Body of pancreas (tissue), 4 donors: Measurements from ENCODE around the gene AUTS2. TPM values are rescaled to one million over a fixed set of nuclear protein-coding genes. Genes with fewer than 3 reads are reported as not detected.
"Not testable (repeated sequence)": the region's sequence is repeated elsewhere in the genome, so short reads cannot be mapped to it uniquely, and the experiment has no call there.

Source experiments
- ATAC-seq: fragments of 150-250 bp; one replicate; pipeline ENCODE4 v1.9.1; 2016
- DNase-seq, 4 donors: peaks; one replicate each; pipeline ENCODE4 v3.0.0-alpha.2; 2019
- H3K27ac ChIP-seq, 4 donors: fragments of 200-600 bp; sonication (generic); 1 replicate in 3 of 4; 2 replicates in 1 of 4; pipeline versions ENCODE4 v1.5.1 to v1.6.1; 2016 to 2019; ENCODE audit warnings: mild to moderate bottlenecking in 1 of 4, mixed read lengths in 1 of 4, moderate library complexity in 1 of 4
- H3K27me3 ChIP-seq, 2 donors: fragments of 200-600 bp; sonication (generic); one replicate each; pipeline ENCODE4 v1.6.0; 2016; ENCODE audit warnings: mild to moderate bottlenecking in 1 of 2
- H3K36me3 ChIP-seq, 2 donors: fragments of 200-600 bp; sonication (generic); replicated peaks in 1 of 2; 2 replicates each; pipeline ENCODE4 v1.5.1; 2016; ENCODE audit warnings: low read depth in 2 of 2; ENCODE audit not compliant: insufficient read depth in 1 of 2
- H3K4me1 ChIP-seq: fragments of 200-600 bp; sonication (generic); one replicate; pipeline ENCODE4 v1.6.0; 2016
- H3K4me3 ChIP-seq, 2 donors: fragments of 200-600 bp; sonication (generic); 1 replicate in 1 of 2; 2 replicates in 1 of 2; pipeline ENCODE4 v1.5.1; 2016 to 2019
- H3K9me3 ChIP-seq, 3 donors: fragments of 200-600 bp; sonication (generic); 1 replicate in 2 of 3; 2 replicates in 1 of 3; pipeline ENCODE4 v1.5.1; 2016
- POLR2A ChIP-seq, 3 donors: fragments of 450-650 bp; IDR thresholded peaks; one replicate each; pipeline ENCODE4 v1.6.1; 2016; ENCODE audit warnings: antibody characterized with exemption in 3 of 3, mild to moderate bottlenecking in 2 of 3
- WGBS, 2 donors: methylation state at CpG; one replicate each; pipeline ENCODE4 v1.1.5; 2017; 5-methylcytosine and 5-hydroxymethylcytosine counted together
- intact Hi-C: fragments of 100-400 bp; cut with DNase I; formaldehyde crosslinking; loops from one replicate; pipeline ENCODE4 v1.15.1; 2023
- total RNA-seq, 2 donors: library from RNA; depleted of rRNA; stranded (reverse); fragments of >200 nt; gene quantifications; one replicate each; pipeline ENCODE4 v1.1.0, GENCODE V29; 2016
- TF ChIP-seq, protein P1 (sequence below), 7 experiments: fragments of 450-650 bp in 4 of 7; fragments of 200-600 bp in 3 of 7; sonication (generic) in 3 of 7; IDR thresholded peaks; one replicate each; pipeline ENCODE4 v1.5.1; 2016 to 2019; ENCODE audit warnings: antibody characterized with exemption in 7 of 7

Gene AUTS2
- total RNA-seq, 2 donors from 2014 or later = 11.7 to 18.5 TPM

DNA sequence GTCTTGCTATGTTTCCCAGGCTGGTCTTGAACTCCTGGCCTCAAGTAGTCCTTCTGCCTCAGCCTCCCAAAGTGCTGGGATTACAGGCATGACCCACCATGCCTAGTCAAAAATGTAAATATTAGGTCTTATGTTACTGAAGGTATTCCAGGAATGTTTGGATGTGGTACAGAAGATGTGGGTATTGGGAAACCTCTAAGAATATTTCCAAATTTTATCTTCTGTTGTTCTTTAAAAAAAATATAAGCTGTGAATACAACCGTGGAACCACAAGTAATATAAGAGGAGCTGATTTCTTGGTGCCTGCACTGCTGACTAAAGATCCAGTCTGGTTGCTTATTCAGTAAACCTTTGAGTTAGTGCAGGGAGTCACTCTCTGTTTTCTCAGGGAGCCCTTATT, 178.3 kb downstream of the AUTS2 start:
- intact Hi-C loops = no loop called here
- no peaks in the 10 kb centered on the region for H3K36me3 ChIP-seq
- WGBS, 2 donors = 73 to 82% methylated on average over 1 of the region's 1 CpG
- no peak overlapping the region for H3K27ac ChIP-seq
- ATAC-seq (no peak), DNase-seq (no peak)
- no peaks in the 10 kb centered on the region for H3K4me1 ChIP-seq
- H3K9me3 ChIP-seq = no peaks in the 10 kb centered on the region
- H3K27me3 ChIP-seq = no peaks in the 10 kb centered on the region
- no peak overlapping the region for H3K4me3 ChIP-seq
- TF ChIP-seq POLR2A (IDR thresholded peaks at IDR 0.05) = no peak
- TF ChIP-seq, protein P1, sequence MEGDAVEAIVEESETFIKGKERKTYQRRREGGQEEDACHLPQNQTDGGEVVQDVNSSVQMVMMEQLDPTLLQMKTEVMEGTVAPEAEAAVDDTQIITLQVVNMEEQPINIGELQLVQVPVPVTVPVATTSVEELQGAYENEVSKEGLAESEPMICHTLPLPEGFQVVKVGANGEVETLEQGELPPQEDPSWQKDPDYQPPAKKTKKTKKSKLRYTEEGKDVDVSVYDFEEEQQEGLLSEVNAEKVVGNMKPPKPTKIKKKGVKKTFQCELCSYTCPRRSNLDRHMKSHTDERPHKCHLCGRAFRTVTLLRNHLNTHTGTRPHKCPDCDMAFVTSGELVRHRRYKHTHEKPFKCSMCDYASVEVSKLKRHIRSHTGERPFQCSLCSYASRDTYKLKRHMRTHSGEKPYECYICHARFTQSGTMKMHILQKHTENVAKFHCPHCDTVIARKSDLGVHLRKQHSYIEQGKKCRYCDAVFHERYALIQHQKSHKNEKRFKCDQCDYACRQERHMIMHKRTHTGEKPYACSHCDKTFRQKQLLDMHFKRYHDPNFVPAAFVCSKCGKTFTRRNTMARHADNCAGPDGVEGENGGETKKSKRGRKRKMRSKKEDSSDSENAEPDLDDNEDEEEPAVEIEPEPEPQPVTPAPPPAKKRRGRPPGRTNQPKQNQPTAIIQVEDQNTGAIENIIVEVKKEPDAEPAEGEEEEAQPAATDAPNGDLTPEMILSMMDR (IDR thresholded peaks at IDR 0.05) = no peak

DNA sequence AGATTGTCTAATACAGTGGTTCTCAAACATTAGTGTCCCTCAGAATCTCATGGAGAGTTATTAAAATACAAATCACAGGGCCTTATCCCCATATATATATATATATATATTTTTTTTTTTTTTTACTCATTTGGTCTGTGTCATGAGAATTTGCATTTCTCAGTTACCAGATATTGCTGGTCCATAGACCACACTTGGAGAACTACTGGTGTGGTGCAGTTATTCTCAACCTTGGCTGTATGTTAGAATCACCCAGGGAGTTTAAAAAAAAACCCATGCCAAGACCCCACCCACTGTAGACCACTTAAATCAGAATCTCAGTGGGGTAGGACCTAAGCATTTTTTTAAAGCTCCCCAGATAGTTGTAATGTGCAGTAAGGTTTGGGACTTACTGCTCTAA, 179.9 kb downstream of the AUTS2 start:
- DNase-seq (no peak), ATAC-seq (no peak)
- Histone ChIP-seq H3K4me3 (no peak overlapping the region), H3K27me3 (no peaks in the 10 kb centered on the region), H3K9me3 (no peaks in the 10 kb centered on the region), H3K36me3 (no peaks in the 10 kb centered on the region), H3K27ac (no peak overlapping the region), H3K4me1 (no peaks in the 10 kb centered on the region)
- intact Hi-C loops = no loop called here
- TF ChIP-seq, protein P1 (IDR thresholded peaks at IDR 0.05) = no peak
- no peak for TF ChIP-seq POLR2A (IDR thresholded peaks at IDR 0.05)

DNA sequence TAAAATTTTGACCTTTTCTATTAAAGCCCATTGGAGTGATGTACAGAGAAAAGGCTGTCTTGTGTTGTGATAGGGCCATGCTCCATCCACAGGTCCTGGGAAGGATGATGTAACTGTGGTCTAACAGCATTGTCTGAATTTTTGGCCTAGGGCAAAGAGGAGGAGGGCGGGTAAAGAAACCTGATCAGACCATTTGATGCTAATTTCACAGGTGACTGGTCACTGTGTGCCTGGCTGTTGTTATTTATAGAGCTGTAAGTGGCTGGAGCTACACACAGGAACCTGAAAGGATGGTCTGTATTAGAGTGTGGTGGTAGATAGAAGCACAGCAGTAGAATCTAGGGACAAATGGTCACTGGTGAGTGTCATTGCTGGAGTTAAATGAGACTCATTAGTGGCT, 182.1 kb downstream of the AUTS2 start:
- TF ChIP-seq POLR2A (IDR thresholded peaks at IDR 0.05) = no peak
- TF ChIP-seq, protein P1 (IDR thresholded peaks at IDR 0.05) = no peak
- H3K4me3 ChIP-seq = no peak overlapping the region
- H3K9me3 ChIP-seq = no peaks in the 10 kb centered on the region
- H3K36me3 ChIP-seq = no peaks in the 10 kb centered on the region
- no peak overlapping the region for H3K27ac ChIP-seq
- WGBS, 2 donors = 87 to 88% methylated on average over 1 of the region's 1 CpG
- DNase-seq (no peak), ATAC-seq (no peak)
- intact Hi-C loops = no loop called here
- H3K4me1 ChIP-seq = no peaks in the 10 kb centered on the region
- H3K27me3 ChIP-seq = no peaks in the 10 kb centered on the region

DNA sequence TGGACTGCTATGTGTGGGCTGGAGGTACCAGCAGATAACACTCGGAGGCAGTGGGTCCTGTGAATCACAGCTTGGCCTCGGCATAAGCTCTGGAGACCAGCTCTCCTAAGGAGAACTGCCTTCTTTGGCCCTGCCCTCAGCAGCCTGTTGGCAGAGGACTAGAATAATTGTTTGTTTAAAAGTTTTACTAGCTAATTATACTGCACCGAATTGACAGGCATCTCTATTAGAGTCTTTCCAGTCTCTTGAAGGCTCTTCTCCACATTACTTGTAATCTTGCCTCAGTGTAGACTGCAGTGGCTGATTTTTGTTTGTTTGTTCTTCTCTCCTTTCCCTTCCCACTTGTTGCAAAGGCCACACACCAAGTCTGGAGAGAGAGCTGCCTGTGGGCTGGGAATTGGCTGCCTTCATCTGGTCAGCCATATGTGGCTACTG, 183.2 kb downstream of the AUTS2 start:
- no peak for ATAC-seq
- Histone ChIP-seq H3K36me3 (no peaks in the 10 kb centered on the region), H3K27ac (no peak overlapping the region), H3K9me3 (no peaks in the 10 kb centered on the region), H3K4me3 (no peak overlapping the region), H3K27me3 (no peaks in the 10 kb centered on the region), H3K4me1 (no peaks in the 10 kb centered on the region)
- 37 to 43% methylated on average over 3 of the region's 3 CpGs for WGBS, 2 donors
- DNase-seq = no peak
- TF ChIP-seq, protein P1 (IDR thresholded peaks at IDR 0.05) = no peak
- no peak for TF ChIP-seq POLR2A (IDR thresholded peaks at IDR 0.05)
- intact Hi-C loops = no loop called here

DNA sequence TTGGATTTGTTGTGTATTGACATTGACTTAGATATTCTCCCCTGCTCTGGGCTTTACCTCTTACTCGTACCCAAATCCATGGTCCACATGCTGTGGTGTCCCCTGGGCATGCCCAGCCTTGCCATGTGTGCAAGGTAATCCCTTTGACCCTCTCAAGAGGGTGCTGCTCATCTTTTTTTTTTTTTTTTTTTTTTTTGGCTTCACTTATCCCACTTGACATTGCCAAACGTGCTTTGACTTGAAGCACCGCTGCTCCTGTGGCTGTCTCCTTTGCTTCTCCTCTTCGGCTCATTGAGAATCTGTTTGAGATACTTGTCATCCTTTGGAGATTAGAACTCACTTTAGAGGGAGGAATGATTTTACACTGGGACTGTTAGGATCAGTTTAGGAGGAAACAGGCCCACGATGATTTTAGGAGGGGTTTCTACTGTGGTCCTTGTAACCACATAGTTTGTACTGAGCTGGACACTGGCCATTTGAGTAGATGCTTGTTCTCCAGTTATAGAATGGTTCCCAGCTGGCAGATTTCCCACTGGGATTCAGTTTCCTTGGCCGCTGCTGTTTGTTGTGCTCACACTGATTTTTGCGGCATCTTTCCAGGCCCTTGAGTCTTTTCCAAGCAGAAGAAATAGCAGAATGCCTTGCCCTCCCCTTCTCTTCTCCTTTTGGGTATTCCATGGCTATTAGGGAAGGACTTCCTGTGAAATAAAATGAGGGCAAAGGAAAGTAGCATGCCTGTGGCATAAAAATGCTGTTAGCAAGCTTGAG, 184.8 kb downstream of the AUTS2 start:
- no peak overlapping the region for H3K4me3 ChIP-seq
- H3K27ac ChIP-seq = no peak overlapping the region
- 73 to 76% methylated on average over 7 of the region's 7 CpGs for whole genome bisulfite sequencing, 2 donors
- ATAC-seq = no peak
- TF ChIP-seq, protein P1 (IDR thresholded peaks at IDR 0.05) = no peak
- no peak for TF ChIP-seq POLR2A (IDR thresholded peaks at IDR 0.05)
- H3K27me3 ChIP-seq = no peaks in the 10 kb centered on the region
- intact Hi-C loops = no loop called here
- no peaks in the 10 kb centered on the region for H3K4me1 ChIP-seq
- no peaks in the 10 kb centered on the region for H3K36me3 ChIP-seq
- DNase-seq = peak in 3 of 4 donors; percentile 25 to 41 (median 35)
- H3K9me3 ChIP-seq = no peaks in the 10 kb centered on the region

DNA sequence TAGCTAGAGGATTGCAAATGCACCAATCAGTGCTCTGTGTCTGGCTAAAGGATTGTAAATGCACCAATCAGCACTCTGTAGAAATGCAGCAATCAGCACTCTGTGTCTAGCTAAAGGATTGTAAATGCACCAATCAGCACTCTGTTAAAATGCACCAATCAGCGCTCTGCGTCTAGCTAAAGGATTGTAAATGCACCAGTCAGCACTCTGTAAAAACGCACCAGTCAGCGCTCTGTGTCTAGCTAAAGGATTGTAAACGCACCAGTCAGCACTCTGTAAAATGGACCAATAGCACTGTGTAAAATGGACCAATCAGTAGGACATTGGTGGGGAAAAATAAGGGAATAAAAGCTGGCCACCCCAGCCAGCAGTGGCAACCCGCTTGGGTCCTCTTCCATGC, 187.9 kb downstream of the AUTS2 start:
- DNase-seq, H3K27ac ChIP-seq, H3K4me1 ChIP-seq, intact Hi-C loops, ATAC-seq, H3K9me3 ChIP-seq, H3K4me3 ChIP-seq, H3K36me3 ChIP-seq, H3K27me3 ChIP-seq: not testable (repeated sequence)
- WGBS, 2 donors = 84 to 97% methylated on average over 6 of the region's 6 CpGs
